RWPE2 (cell line): ENCODE data around the gene ACOT11.

Experiments used
- ATAC-seq: fragments of 200-7000 bp; cut with Tn5 transposase; 3 replicates; pipeline ENCODE4 v1.9.1; 2021; ENCODE audit warnings: low read depth
- DNase-seq: peaks from one replicate; pipeline ENCODE4 v3.0.0-alpha.2; 2020; ENCODE audit warnings: low spot score
- H3K27ac ChIP-seq: fragments of 450-650 bp; 2 replicates; pipeline ENCODE4 v1.5.1; 2017; ENCODE audit warnings: mild to moderate bottlenecking; ENCODE audit not compliant: poor library complexity, severe bottlenecking
- H3K27me3 ChIP-seq: fragments of 250-450 bp; sonication (Bioruptor Pico); 2 replicates; pipeline ENCODE4 v1.5.1; 2021; ENCODE audit warnings: mild to moderate bottlenecking, moderate library complexity; ENCODE audit not compliant: insufficient read depth, poor library complexity, severe bottlenecking
- H3K36me3 ChIP-seq: fragments of 250-450 bp; sonication (Bioruptor Pico); 2 replicates; pipeline ENCODE4 v1.5.1; 2020; ENCODE audit warnings: low read depth, mild to moderate bottlenecking, moderate library complexity
- H3K4me1 ChIP-seq: fragments of 250-450 bp; sonication (Bioruptor Pico); 2 replicates; pipeline ENCODE4 v1.5.1; 2021; ENCODE audit warnings: mild to moderate bottlenecking, moderate library complexity; ENCODE audit not compliant: insufficient read depth, poor library complexity, severe bottlenecking
- H3K4me3 ChIP-seq: fragments of 250-450 bp; sonication (Bioruptor Pico); 2 replicates; pipeline ENCODE4 v1.5.1; 2021; ENCODE audit warnings: mild to moderate bottlenecking, moderate library complexity; ENCODE audit not compliant: severe bottlenecking
- H3K9me3 ChIP-seq: fragments of 250-450 bp; sonication (Bioruptor Pico); 2 replicates; pipeline ENCODE4 v1.5.1; 2021; ENCODE audit warnings: mild to moderate bottlenecking, moderate library complexity; ENCODE audit not compliant: severe bottlenecking
- TF ChIP-seq, protein P1 (sequence below): fragments of 450-650 bp; IDR thresholded peaks from one replicate; pipeline ENCODE4 v1.5.1; 2017; ENCODE audit warnings: mild to moderate bottlenecking, moderate library complexity; ENCODE audit not compliant: poor library complexity, severe bottlenecking

ACOT11 gene

DNA sequence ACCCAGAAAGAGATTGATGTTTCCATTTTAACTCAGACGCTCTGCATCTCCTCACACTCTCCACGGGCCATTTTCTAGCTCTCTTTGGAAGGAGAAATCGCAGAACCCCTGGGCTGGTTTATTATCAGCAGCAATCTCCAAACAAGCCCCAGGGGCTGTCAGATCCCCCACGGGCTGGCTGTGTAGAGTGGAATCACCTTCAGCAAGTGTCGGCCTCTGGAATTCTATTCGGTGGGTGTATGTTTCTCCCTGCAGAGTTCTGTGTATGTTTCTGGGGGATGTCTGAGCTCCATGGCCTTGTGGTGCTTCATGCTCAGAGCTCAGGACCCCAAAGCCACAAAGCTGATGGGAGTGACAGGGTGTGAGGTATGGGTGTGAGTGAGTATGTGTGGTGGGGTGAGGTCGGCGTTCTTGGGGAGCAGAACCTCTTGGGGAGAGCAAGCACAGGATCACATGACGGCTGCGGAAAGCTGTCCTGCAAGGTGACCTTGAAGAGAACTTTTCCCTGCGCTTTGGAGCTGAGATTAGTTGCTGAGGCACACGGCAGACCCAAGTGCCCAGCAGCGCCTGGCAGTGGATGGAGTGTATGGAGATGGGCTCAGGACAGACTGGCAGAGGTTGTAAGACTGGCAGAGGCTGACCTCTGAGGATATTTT lies 489 bp downstream of the ACOT11 start:
- no peaks in the 10 kb centered on the region for H3K36me3 ChIP-seq

DNA sequence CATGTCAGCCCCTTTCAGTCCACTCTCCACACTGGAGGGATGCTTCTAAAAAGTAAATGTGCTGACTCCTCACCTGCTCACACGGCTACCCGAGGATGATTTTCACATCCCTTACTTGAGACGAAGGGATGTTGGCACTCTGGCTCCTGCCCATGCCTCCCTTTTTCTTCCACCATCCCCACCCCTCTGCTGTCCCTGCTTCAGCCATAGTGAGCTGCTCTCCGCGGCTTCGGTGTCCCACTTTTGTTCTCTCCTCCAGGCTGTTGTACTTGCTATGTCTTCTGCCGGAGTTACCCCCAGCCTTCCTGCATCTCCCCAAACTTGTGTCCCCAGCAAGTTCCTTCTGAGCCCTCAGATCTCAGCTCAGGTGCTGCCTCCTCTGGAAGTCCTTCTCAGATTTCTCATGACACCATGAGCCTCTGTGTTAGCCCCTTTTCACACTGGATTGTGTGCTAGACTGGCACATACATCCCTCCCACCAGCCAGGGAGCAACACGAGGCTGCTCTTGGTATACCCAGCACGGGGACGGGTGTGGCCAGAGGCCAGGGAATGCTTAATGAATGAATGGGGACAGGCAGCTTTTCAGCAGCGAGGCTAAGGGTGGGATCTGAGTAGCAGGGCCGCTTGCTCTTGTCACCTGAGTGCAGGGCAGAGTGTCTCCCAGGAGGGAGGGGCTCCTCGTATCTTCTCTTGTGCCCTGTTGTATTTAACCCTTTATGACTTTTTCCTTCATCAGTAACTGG lies 1.3 kb downstream of the ACOT11 start:
- H3K27ac ChIP-seq, result no peak overlapping the region
- H3K4me3 ChIP-seq, result no peak overlapping the region

More for the DNA sequence above, 489 bp downstream of the ACOT11 start:
- Histone ChIP-seq H3K4me3 (no peak overlapping the region), H3K27me3 (no peaks in the 10 kb centered on the region), H3K9me3 (no peaks in the 10 kb centered on the region), H3K4me1 (peaks cover 7% of the 10 kb centered on the region), H3K27ac (no peak overlapping the region)
- TF ChIP-seq, protein P1, sequence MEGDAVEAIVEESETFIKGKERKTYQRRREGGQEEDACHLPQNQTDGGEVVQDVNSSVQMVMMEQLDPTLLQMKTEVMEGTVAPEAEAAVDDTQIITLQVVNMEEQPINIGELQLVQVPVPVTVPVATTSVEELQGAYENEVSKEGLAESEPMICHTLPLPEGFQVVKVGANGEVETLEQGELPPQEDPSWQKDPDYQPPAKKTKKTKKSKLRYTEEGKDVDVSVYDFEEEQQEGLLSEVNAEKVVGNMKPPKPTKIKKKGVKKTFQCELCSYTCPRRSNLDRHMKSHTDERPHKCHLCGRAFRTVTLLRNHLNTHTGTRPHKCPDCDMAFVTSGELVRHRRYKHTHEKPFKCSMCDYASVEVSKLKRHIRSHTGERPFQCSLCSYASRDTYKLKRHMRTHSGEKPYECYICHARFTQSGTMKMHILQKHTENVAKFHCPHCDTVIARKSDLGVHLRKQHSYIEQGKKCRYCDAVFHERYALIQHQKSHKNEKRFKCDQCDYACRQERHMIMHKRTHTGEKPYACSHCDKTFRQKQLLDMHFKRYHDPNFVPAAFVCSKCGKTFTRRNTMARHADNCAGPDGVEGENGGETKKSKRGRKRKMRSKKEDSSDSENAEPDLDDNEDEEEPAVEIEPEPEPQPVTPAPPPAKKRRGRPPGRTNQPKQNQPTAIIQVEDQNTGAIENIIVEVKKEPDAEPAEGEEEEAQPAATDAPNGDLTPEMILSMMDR, result no peak
- DNase-seq, result no peak
- no peak for ATAC-seq

DNA sequence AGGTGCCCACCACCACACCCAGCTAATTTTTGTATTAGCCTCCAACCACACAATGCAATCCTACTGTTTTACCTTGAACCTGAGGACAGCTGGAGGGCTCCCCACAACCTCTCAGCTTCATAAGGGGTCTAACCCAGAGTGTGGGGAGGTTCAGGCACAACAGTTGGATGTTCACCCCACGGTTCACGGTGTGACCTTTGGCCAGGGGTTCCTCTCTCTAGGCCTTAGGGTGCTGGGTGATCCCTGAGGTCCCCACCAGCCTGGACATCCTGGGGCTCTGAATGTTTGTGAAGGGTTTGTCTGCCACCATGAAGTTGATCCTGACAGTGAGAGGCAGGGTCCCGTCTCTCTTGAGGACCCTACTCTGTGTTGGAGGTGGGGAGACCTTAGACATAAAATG lies 3.9 kb downstream of the ACOT11 start:
- Histone ChIP-seq H3K9me3 (no peaks in the 10 kb centered on the region), H3K4me3 (no peak overlapping the region), H3K27me3 (no peaks in the 10 kb centered on the region), H3K27ac (no peak overlapping the region), H3K36me3 (no peaks in the 10 kb centered on the region), H3K4me1 (no peaks in the 10 kb centered on the region)
- ATAC-seq, result no peak
- TF ChIP-seq, protein P1, result no peak
- no peak for DNase-seq

More for the DNA sequence above, 1.3 kb downstream of the ACOT11 start:
- Histone ChIP-seq H3K36me3 (no peaks in the 10 kb centered on the region), H3K27me3 (no peaks in the 10 kb centered on the region), H3K9me3 (no peaks in the 10 kb centered on the region), H3K4me1 (no peaks in the 10 kb centered on the region)
- DNase-seq, result no peak
- TF ChIP-seq, protein P1, result no peak
- no peak for ATAC-seq

GRCh38 chr1:54553602-54554313 lies 5.7 kb downstream of the ACOT11 start:
- H3K27me3 ChIP-seq, result no peaks in the 10 kb centered on the region
- no peak overlapping the region for H3K27ac ChIP-seq
- TF ChIP-seq, protein P1, result no peak
- H3K9me3 ChIP-seq, result no peaks in the 10 kb centered on the region
- H3K36me3 ChIP-seq, result no peaks in the 10 kb centered on the region
- DNase-seq (no peak), ATAC-seq (no peak)
- no peaks in the 10 kb centered on the region for H3K4me1 ChIP-seq
- no peak overlapping the region for H3K4me3 ChIP-seq
